ENCODE data around the gene GPR78.

Gene GPR78

GRCh38 chr4:8580321-8581093 is at the start of gene GPR78:
GPR78 (plus strand) TSS chr4:8580392; CDS start chr4:8580983, 591 bp downstream.
- peak; percentile 56 to 68 for DNase-seq
- TF ChIP-seq GATA1 (IDR thresholded peaks at IDR 0.05; ENCODE audit: low read depth, low read length) (no peak), POLR2A (IDR thresholded peaks at IDR 0.05; ENCODE audit: low read length) (no peak)

- DNase-seq: no peak
- TF ChIP-seq GATA1 (IDR thresholded peaks at IDR 0.05; ENCODE audit: low read depth, low read length): no peak
- no peak for TF ChIP-seq POLR2A (IDR thresholded peaks at IDR 0.05; ENCODE audit: low read length)
Observed at GRCh38 chr4:8532245-8532781, 47.9 kb upstream of the GPR78 start.

- TF ChIP-seq POLR2A (IDR thresholded peaks at IDR 0.05; ENCODE audit: low read length) (no peak), GATA1 (IDR thresholded peaks at IDR 0.05; ENCODE audit: low read depth, low read length) (no peak)
- no peak for DNase-seq
Observed at GRCh38 chr4:8533274-8533865, 46.8 kb upstream of the GPR78 start.

- no peak for DNase-seq
- no peak for TF ChIP-seq POLR2A (IDR thresholded peaks at IDR 0.05; ENCODE audit: low read length)
- no peak for TF ChIP-seq GATA1 (IDR thresholded peaks at IDR 0.05; ENCODE audit: low read depth, low read length)
Observed at GRCh38 chr4:8534129-8534528, 46.1 kb upstream of the GPR78 start.

- TF ChIP-seq GATA1 (IDR thresholded peaks at IDR 0.05; ENCODE audit: low read depth, low read length) (no peak), POLR2A (IDR thresholded peaks at IDR 0.05; ENCODE audit: low read length) (no peak)
- no peak for DNase-seq
Observed at GRCh38 chr4:8534611-8535010, 45.6 kb upstream of the GPR78 start.

GRCh38 chr4:8536467-8536866 is 43.7 kb upstream of the GPR78 start:
- TF ChIP-seq POLR2A (IDR thresholded peaks at IDR 0.05; ENCODE audit: low read length) (no peak), GATA1 (IDR thresholded peaks at IDR 0.05; ENCODE audit: low read depth, low read length) (no peak)
- DNase-seq: no peak

GRCh38 chr4:8537041-8537461 is 43.1 kb upstream of the GPR78 start:
- peak in 1 of 2 experiments; percentile 16 for DNase-seq

GRCh38 chr4:8538076-8538702 is 42.0 kb upstream of the GPR78 start:
- no peak for DNase-seq
- no peak for TF ChIP-seq GATA1 (IDR thresholded peaks at IDR 0.05; ENCODE audit: low read depth, low read length)
- TF ChIP-seq POLR2A (IDR thresholded peaks at IDR 0.05; ENCODE audit: low read length): no peak

More at GRCh38 chr4:8537041-8537461, 43.1 kb upstream of the GPR78 start:
- TF ChIP-seq POLR2A (IDR thresholded peaks at IDR 0.05; ENCODE audit: low read length) (no peak), GATA1 (IDR thresholded peaks at IDR 0.05; ENCODE audit: low read depth, low read length) (no peak)

- no peak for DNase-seq
- TF ChIP-seq GATA1 (IDR thresholded peaks at IDR 0.05; ENCODE audit: low read depth, low read length) (no peak), POLR2A (IDR thresholded peaks at IDR 0.05; ENCODE audit: low read length) (no peak)
Observed at GRCh38 chr4:8538703-8539567, 41.3 kb upstream of the GPR78 start.

GRCh38 chr4:8539661-8540060 is 40.5 kb upstream of the GPR78 start:
- no peak for DNase-seq

GRCh38 chr4:8540072-8540471 is 40.1 kb upstream of the GPR78 start:
- TF ChIP-seq GATA1 (IDR thresholded peaks at IDR 0.05; ENCODE audit: low read depth, low read length) (no peak), POLR2A (IDR thresholded peaks at IDR 0.05; ENCODE audit: low read length) (no peak)

More at GRCh38 chr4:8539661-8540060, 40.5 kb upstream of the GPR78 start:
- TF ChIP-seq POLR2A (IDR thresholded peaks at IDR 0.05; ENCODE audit: low read length) (no peak), GATA1 (IDR thresholded peaks at IDR 0.05; ENCODE audit: low read depth, low read length) (no peak)

GRCh38 chr4:8540586-8540985 is 39.6 kb upstream of the GPR78 start:
- no peak for TF ChIP-seq POLR2A (IDR thresholded peaks at IDR 0.05; ENCODE audit: low read length)
- no peak for TF ChIP-seq GATA1 (IDR thresholded peaks at IDR 0.05; ENCODE audit: low read depth, low read length)
- no peak for DNase-seq

More at GRCh38 chr4:8540072-8540471, 40.1 kb upstream of the GPR78 start:
- DNase-seq: no peak

GRCh38 chr4:8540991-8541390 is 39.2 kb upstream of the GPR78 start:
- TF ChIP-seq POLR2A (IDR thresholded peaks at IDR 0.05; ENCODE audit: low read length): no peak
- DNase-seq: no peak
